T1000 (cell line): ENCODE data around the gene GALM.
A peak's percentile ranks its signal among the peaks of the same experiment; 100 is the strongest.
"Not testable (repeated sequence)": the region's sequence is repeated elsewhere in the genome, so short reads cannot be mapped to it uniquely, and the experiment has no call there.

Source experiments
- DNase-seq: peaks from one replicate; lab custom pipeline; 2025; ENCODE audit warnings: mixed read lengths; lab: John Stamatoyannopoulos, UW

Gene GALM

GRCh38 chr2:38740851-38741731 lies 75.2 kb downstream of the GALM start:
- DNase-seq, result no peak

GRCh38 chr2:38742797-38743559 lies 77.1 kb downstream of the GALM start:
- DNase-seq, result no peak

DNA sequence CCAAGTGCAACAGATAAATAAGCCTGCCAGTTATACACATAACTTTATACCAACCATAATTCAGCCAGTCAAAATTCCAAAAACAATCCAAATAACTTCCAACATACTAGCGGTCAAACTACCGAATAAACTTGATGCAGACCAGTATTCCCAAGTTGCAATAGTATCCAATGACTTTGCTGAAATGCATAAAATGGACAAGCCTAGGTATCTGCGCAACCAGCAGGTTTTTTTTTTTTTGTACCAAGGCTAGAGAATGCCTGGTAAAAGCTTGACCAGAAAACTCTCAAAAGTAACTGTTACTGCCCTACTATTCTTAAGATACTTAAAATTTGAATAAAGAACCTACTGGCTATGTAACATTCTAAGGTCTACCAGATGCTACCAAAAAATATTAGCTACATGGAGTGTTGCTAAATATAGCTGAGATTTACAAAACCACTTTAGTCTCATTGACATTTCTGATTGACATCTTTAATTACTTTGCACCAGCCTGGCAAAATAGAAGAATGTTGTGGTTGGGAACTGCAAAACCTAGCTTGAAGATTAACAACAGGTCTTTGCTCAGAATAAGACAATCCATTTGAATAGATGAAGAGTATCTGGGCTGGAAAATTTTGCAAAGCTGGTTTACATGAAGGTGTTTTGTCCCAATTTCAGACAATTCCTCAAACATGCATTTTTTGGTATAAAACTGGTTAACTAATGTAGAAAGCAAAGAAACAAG lies 77.9 kb downstream of the GALM start:
- no peak for DNase-seq

DNA sequence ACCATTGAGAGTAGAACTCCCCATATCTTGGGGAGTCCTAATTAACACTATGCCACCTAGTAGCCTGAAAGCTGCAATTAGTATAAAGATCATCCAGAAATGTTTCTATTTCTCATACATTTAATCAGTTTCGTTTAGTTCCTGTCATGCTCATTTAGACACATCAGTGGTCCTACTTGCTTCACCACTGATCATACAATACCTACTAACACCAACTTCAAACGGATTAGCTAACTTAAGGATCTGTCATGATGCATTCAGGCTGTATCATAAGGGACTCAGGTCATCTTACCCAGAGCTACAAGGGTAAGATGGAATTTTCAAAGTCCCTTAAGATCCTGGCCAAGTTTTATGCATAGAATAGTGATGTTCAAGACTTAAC lies 78.5 kb downstream of the GALM start:
- DNase-seq, result no peak

GRCh38 chr2:38745267-38745666 lies 79.4 kb downstream of the GALM start:
- no peak for DNase-seq

GRCh38 chr2:38747007-38747424 lies 81.1 kb downstream of the GALM start:
- no peak for DNase-seq

- DNase-seq, result no peak
Measured at GRCh38 chr2:38747819-38748218, 81.9 kb downstream of the GALM start.

DNA sequence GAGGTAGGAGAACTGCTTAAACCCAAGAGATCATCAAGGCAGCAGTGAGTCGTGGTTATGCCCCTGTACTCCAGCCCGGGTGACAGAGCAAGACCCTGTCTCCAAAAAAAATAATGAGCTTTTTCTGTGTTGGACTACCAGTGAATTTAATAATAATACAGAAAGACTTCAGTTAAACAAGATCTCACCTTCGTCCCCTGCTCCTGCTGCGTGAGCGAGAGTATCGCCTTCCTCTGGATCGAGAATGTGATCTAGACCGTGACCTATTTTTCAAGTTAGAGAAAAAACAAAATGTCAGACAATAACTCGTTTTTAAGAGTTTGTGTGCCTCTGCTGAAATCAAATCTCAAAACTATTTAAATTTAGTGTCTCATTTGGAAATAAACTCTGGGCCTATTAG lies 82.5 kb downstream of the GALM start:
- no peak for DNase-seq

DNA sequence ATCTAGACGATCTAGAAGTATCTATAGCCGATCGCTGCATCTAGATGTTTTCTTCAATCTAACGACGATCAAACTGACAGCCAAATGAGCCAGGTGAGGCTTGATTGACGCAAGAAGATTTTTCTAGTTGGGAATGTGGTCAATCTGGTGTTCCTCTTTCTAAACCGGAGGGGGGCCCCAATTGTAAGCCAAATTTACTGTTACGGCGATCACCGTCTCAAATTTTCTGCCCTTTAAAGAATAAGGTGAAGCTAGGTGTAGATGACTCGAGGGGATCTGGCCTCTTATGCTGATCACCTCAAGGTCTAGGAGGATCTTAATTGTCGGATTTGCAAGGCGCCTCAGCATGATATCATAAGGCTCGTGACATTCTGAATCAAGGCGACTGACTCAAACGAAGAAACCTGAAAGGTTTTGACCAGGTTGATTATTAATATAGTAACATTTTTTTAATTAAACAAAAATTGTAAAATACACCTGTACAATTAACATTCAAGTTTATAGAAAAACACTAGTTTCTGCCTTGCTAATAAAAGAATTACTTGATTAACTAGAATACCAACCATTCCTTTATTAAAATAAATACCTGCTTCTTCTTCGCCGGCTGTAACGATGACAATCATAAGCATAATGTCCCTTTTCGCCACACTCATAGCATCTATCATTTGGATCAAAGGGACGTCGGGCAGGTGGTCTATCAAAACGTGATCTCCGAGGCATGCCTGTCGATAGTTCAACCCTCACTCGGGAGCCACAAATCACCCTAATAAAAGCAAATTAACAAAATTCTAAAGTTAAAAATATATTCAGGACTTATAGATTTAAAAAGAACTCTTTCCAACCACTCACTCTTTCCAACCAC lies 83.3 kb downstream of the GALM start:
- no peak for DNase-seq

DNA sequence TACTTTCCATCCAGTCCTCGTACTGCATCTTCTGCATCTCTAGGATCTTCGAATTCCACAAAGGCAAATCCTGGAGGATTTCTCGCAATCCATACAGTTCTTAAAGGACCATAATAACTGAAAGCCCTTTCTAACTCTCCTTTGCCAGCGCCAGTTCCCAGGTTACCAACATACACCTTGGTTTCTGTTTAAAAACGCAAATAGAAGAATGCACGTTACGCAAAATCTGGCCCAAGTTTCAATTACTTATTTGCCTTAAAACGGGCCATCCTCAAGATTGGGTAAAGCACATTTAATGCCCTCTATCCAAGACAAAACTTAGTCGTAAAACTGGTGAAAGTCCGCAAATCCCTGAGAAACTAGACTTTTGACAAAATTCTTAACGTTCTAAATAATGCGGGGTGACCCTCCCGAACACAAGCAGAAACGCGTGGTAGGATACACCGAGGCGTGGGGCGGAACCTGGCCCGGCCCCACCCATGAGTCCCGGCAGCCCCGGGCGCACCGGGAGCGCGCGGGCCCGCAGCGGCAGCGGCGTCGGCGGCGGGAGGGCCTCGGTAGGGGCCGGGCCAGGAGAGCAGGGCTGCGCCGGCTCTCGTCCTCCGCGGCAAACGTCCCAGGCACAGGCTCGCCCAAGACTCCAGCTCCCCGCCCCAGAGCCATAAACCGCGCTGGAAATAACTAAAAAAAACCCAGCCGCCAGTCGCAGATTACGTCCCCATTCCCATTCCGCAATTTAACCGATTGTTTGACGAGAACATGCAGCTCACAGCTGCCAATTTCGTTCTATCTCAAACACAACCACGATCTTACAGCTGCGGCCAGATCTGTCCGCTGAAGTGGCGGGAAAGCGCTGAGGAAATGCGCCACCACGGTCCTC lies 84.3 kb downstream of the GALM start:
- DNase-seq, result no peak

- peak; percentile 96 for DNase-seq
Measured at GRCh38 chr2:38750891-38751595, 85.1 kb downstream of the GALM start, which contains the start of gene SRSF7. Gene SRSF7, minus strand, starts transcription at chr2:38751361. Its CDS starts 105 bp downstream, at chr2:38751256.

- no peak for DNase-seq
Measured at GRCh38 chr2:38751596-38752410, 85.9 kb downstream of the GALM start.

DNA sequence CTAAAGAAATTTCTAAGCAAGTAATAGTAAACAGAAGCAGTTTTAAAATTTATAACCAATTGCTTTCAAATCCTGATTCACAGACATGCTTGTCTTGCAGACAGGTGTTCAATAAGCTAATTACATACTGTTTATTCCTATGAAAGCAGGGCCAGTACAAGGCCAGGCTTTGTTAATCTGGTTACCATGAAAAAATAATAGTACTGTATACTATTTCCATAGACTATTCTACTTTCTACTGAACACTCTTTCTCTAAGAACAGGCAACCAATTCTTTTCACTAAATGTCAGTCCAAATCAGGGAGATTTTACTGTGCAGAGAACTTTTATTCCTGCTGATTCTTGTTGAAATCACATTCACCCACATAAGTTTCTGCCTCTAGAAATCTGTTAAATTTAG lies 88.1 kb downstream of the GALM start:
- no peak for DNase-seq

- DNase-seq, result no peak
Measured at GRCh38 chr2:38754506-38754905, 88.6 kb downstream of the GALM start.

DNA sequence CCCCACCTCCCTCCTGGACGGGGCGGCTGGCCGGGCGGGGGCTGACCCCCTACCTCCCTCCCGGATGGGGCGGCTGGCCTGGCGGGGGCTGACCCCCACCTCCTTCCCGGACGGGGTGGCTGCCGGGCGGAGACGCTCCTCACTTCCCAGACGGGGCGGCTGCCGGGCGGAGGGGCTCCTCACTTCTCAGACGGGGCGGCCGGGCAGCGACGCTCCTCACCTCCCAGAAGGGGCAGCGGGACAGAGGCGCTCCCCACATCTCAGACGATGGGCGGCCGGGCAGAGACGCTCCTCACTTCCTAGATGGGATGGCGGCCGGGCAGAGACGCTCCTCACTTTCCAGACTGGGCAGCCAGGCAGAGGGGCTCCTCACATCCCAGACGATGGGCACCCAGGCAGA lies 90.0 kb downstream of the GALM start:
- DNase-seq, result not testable (repeated sequence)

- DNase-seq, result no peak
Measured at GRCh38 chr2:38763228-38763627, 97.3 kb downstream of the GALM start.

DNA sequence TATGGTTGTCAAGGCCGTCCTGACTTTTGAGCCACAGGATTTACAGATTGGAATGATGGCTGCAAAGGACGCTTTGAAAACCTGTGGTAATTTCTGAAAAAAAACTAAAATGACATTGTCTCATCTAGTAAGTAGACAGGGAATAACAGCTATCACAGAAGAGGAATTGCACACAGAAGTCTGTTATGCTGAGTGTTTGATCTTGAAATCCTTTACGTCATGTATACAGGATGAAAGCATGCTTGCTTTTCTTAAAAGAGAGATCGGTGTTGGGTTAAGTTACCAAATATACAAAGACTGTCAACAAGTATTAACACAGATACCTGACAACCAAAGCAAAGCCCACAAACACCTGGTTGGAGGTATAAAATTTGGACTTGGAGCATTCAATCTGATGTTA lies 97.8 kb downstream of the GALM start:
- no peak for DNase-seq

DNA sequence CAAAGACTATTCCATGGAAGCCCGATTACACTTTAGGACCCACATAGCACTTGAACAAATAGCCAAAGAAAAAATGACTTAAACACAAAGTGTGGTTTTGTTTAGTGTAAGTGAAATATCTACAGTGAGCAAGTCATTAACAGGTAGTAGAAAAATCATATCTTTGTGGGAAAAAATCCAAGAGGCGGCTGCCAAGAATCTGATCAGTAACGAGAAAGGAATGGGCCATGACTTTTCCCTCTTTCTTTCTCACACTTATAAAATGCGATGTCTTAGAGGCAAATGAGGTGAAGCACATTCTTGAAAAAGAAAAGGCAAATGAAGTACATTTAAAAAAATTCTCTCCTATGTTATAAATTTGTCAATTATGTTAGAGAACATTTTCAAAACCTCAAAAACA lies 99.2 kb downstream of the GALM start:
- no peak for DNase-seq

- DNase-seq, result no peak
Measured at GRCh38 chr2:38765551-38765950, 99.6 kb downstream of the GALM start.
